HepG2 (cell line): ENCODE data around the gene NAPEPLD. TPM values are rescaled to one million over a fixed set of nuclear protein-coding genes. Genes with fewer than 3 reads are reported as not detected.

Experiments used
- ATAC-seq: fragments of 200-7000 bp; cut with Tn5 transposase; 3 replicates; pipeline ENCODE4 v1.9.1; 2020; ENCODE audit warnings: mild to moderate bottlenecking, moderate library complexity
- BruUV-seq: library from RNA; stranded (reverse); fragments of 400-500 nt; replicated peaks from 2 replicates; lab custom pipeline; 2021; lab: Mats Ljungman, UMichigan
- CTCF ChIA-PET: fragments of 300-600 bp; formaldehyde crosslinking; extraction: SDS; loops from one replicate; lab custom pipeline; 2021; ENCODE audit warnings: low total read pairs, inconsistent platforms, low intra/inter-chr PET ratio; lab: Yijun Ruan, JAX
- POLR2A ChIA-PET: fragments of 350-600 bp; sonication (Branson Sonifier 250); formaldehyde crosslinking; loops from one replicate; lab custom pipeline; 2020; ENCODE audit warnings: antibody characterized with exemption, inconsistent platforms; lab: Yijun Ruan, JAX
- DNase-seq: peaks from one replicate; pipeline ENCODE4 v3.0.0-alpha.2; 2015; ENCODE audit warnings: low spot score
- FAIRE-seq: peaks from 3 replicates; lab custom pipeline; 2011; peaks lifted over from hg19 to GRCh38; lab: Jason Lieb, UNC
- H2AFZ ChIP-seq: one replicate; pipeline ENCODE4 v1.6.1; 2011; ENCODE audit warnings: low read length, inconsistent platforms
- H3K27ac ChIP-seq: fragments of 300-600 bp; 3 replicates; pipeline ENCODE4 v1.8.0; 2011; ENCODE audit warnings: mixed run types, mild to moderate bottlenecking, mixed read lengths, low read length, inconsistent platforms; ENCODE audit not compliant: insufficient read depth; ENCODE audit errors: extremely low read length
- H3K27me3 ChIP-seq, 2 experiments: fragments of 200-600 bp in 1 of 2; 2 replicates in 1 of 2; 3 replicates in 1 of 2; pipeline versions ENCODE4 v1.6.0 to v1.8.0; 2011; ENCODE audit warnings: low read length in 2 of 2, mild to moderate bottlenecking in 2 of 2, moderate library complexity in 2 of 2, inconsistent platforms in 1 of 2; ENCODE audit not compliant: insufficient read depth in 2 of 2, control insufficient read depth in 1 of 2
- H3K36me3 ChIP-seq, 2 experiments: fragments of 200-600 bp in 1 of 2; replicated peaks in 1 of 2; 2 replicates in 1 of 2; 3 replicates in 1 of 2; pipeline versions ENCODE4 v1.5.1 to v1.8.0; 2011; ENCODE audit warnings: low read length in 2 of 2, inconsistent platforms in 1 of 2; ENCODE audit not compliant: insufficient read depth in 2 of 2, control insufficient read depth in 1 of 2
- H3K4me1 ChIP-seq: 2 replicates; pipeline ENCODE4 v1.5.1; 2012; ENCODE audit warnings: low read length, inconsistent platforms; ENCODE audit not compliant: insufficient read depth
- H3K4me2 ChIP-seq: 2 replicates; pipeline ENCODE4 v1.6.0; 2011; ENCODE audit warnings: low read depth, low read length, inconsistent platforms
- H3K4me3 ChIP-seq, 3 experiments: fragments of 200-600 bp in 1 of 3; sonication (generic), shearing (Covaris generic) in 1 of 3; replicated peaks in 1 of 3; 2 replicates each; pipeline ENCODE4 v1.5.1; 2011 to 2016; ENCODE audit warnings: low read length in 3 of 3, inconsistent platforms in 2 of 3, low read depth in 2 of 3, mild to moderate bottlenecking in 2 of 3, control low read depth in 1 of 3, mixed read lengths in 1 of 3; ENCODE audit not compliant: insufficient read depth in 1 of 3
- H3K79me2 ChIP-seq: one replicate; pipeline ENCODE4 v1.6.1; 2011; ENCODE audit warnings: low read length, inconsistent platforms; ENCODE audit not compliant: insufficient read depth
- H3K9ac ChIP-seq: 2 replicates; pipeline ENCODE4 v1.6.0; 2011; ENCODE audit warnings: mild to moderate bottlenecking, low read depth, low read length, inconsistent platforms; ENCODE audit not compliant: insufficient read depth
- H3K9me3 ChIP-seq: 2 replicates; pipeline ENCODE4 v1.5.1; 2012; ENCODE audit warnings: mild to moderate bottlenecking, low read length
- H4K20me1 ChIP-seq: 2 replicates; pipeline ENCODE4 v1.6.0; 2011; ENCODE audit warnings: inconsistent platforms, mild to moderate bottlenecking, low read length, moderate library complexity; ENCODE audit not compliant: insufficient read depth
- CAMTA2 ChIP-seq: sonication (generic); formaldehyde crosslinking; IDR thresholded peaks from 2 replicates; pipeline ENCODE4 v1.4.0; 2020; ENCODE audit warnings: mild to moderate bottlenecking, missing genetic modification reagents, borderline replicate concordance
- GABPB1 ChIP-seq: IDR thresholded peaks from 2 replicates; pipeline ENCODE4 v1.6.1; 2016; ENCODE audit warnings: mild to moderate bottlenecking, missing genetic modification reagents, moderate library complexity, missing compliant biosample characterization
- HCFC1 ChIP-seq: fragments of 150-350 bp; IDR thresholded peaks from 2 replicates; pipeline ENCODE4 v1.6.1; 2014; ENCODE audit warnings: low read depth, low read length
- ISX ChIP-seq: sonication (generic); formaldehyde crosslinking; conservative IDR thresholded peaks from 2 replicates; pipeline ENCODE4 v1.5.0; 2020; ENCODE audit warnings: missing genetic modification reagents
- JUND ChIP-seq: sonication (generic); formaldehyde crosslinking; IDR thresholded peaks from 2 replicates; pipeline ENCODE4 v1.8.0; 2022; ENCODE audit warnings: mild to moderate bottlenecking, missing genetic modification reagents
- KLF16 ChIP-seq, 2 experiments: sonication (generic) in 1 of 2; formaldehyde crosslinking in 1 of 2; IDR thresholded peaks; 2 replicates each; pipeline versions ENCODE4 v1.6.1 to v1.8.0; 2016 to 2023; ENCODE audit warnings: missing genetic modification reagents in 2 of 2, missing compliant biosample characterization in 1 of 2
- KMT2B ChIP-seq: IDR thresholded peaks from 2 replicates; pipeline ENCODE4 v1.6.1; 2016; ENCODE audit warnings: missing genetic modification reagents, missing compliant biosample characterization
- NFATC3 ChIP-seq: sonication (generic); formaldehyde crosslinking; IDR thresholded peaks from 2 replicates; pipeline ENCODE4 v1.5.1; 2020; ENCODE audit warnings: mild to moderate bottlenecking, missing genetic modification reagents
- NFE2L1 ChIP-seq: sonication (generic); formaldehyde crosslinking; IDR thresholded peaks from 2 replicates; pipeline ENCODE4 v1.4.0; 2020; ENCODE audit warnings: missing genetic modification reagents, mild to moderate bottlenecking, borderline replicate concordance
- SETDB1 ChIP-seq: sonication (generic); formaldehyde crosslinking; IDR thresholded peaks from 2 replicates; pipeline ENCODE4 v1.5.1; 2020; ENCODE audit warnings: missing genetic modification reagents, mild to moderate bottlenecking, borderline replicate concordance
- SP4 ChIP-seq: sonication (generic); formaldehyde crosslinking; IDR thresholded peaks from 2 replicates; pipeline ENCODE4 v1.8.1; 2023; ENCODE audit warnings: mild to moderate bottlenecking, missing genetic modification reagents
- TCF12 ChIP-seq, 2 experiments: fragments of 450-650 bp in 1 of 2; sonication (generic) in 1 of 2; formaldehyde crosslinking in 1 of 2; IDR thresholded peaks; 2 replicates each; pipeline versions ENCODE4 v1.6.1 to v1.8.0; 2017 to 2022; ENCODE audit warnings: antibody characterized with exemption in 1 of 2, mild to moderate bottlenecking in 1 of 2, missing genetic modification reagents in 1 of 2, moderate library complexity in 1 of 2
- ZNF383 ChIP-seq: sonication (generic); formaldehyde crosslinking; IDR thresholded peaks from 2 replicates; pipeline ENCODE4 v1.4.0; 2020; ENCODE audit warnings: missing genetic modification reagents, mild to moderate bottlenecking, borderline replicate concordance
- ZNF432 ChIP-seq: sonication (generic); formaldehyde crosslinking; IDR thresholded peaks from 2 replicates; pipeline ENCODE4 v1.5.0; 2020; ENCODE audit warnings: missing genetic modification reagents, mild to moderate bottlenecking, borderline replicate concordance
- ZNF557 ChIP-seq: sonication (generic); formaldehyde crosslinking; IDR thresholded peaks from 2 replicates; pipeline ENCODE4 v1.4.0; 2020; ENCODE audit warnings: missing genetic modification reagents
- ZNF577 ChIP-seq: sonication (generic); formaldehyde crosslinking; IDR thresholded peaks from 2 replicates; pipeline ENCODE4 v1.4.0; 2020; ENCODE audit warnings: mild to moderate bottlenecking, low read depth, missing genetic modification reagents, borderline replicate concordance
- ZZZ3 ChIP-seq: sonication (generic); formaldehyde crosslinking; IDR thresholded peaks from 2 replicates; pipeline ENCODE4 v1.4.0; 2020; ENCODE audit warnings: missing genetic modification reagents, mild to moderate bottlenecking, borderline replicate concordance
- WGBS: methylation state at CpG from one replicate; pipeline ENCODE4 v1.1.6; 2017; ENCODE audit warnings: low lambda C conversion rate; 5-methylcytosine and 5-hydroxymethylcytosine counted together
- in situ Hi-C: cut with HindIII; loops from 2 replicates; pipeline ENCODE4 v1.10.0; 2017; ENCODE audit warnings: low pct_unique_long_range_greater_than_20kb; ENCODE audit not compliant: extremely low pct_ligation_motif_present
- intact Hi-C: fragments of 100-400 bp; cut with micrococcal nuclease; formaldehyde crosslinking; loops from one replicate; pipeline ENCODE4 v1.10.0; 2022; ENCODE audit not compliant: unreplicated experiment
- polyA plus RNA-seq, 8 experiments: library from polyadenylated mRNA; depleted of rRNA in 3 of 8; stranded (reverse) in 7 of 8; unstranded in 1 of 8; fragments of >200 nt; fragmentation: Illumina TruSeq in 4 of 8; extraction: Trizol in 4 of 8; gene quantifications; 2 replicates each; pipeline versions ENCODE4 v1.2.1 to v1.2.3, GENCODE V29; 2011 to 2016; ENCODE audit warnings: low read depth in 4 of 8, missing spikeins in 1 of 8, mixed read lengths in 1 of 8; ENCODE audit not compliant: insufficient read depth in 1 of 8
- total RNA-seq, 5 experiments: library from RNA; depleted of rRNA; stranded (reverse); fragments of >200 nt; fragmentation: Illumina TruSeq; extraction: Trizol; gene quantifications; 2 replicates each; pipeline ENCODE4 v1.2.3, GENCODE V29; 2016; ENCODE audit warnings: low read depth in 1 of 5
- TF ChIP-seq, protein P1 (sequence below): sonication (generic); formaldehyde crosslinking; IDR thresholded peaks from 2 replicates; pipeline ENCODE4 v1.4.0; 2020; ENCODE audit warnings: low read depth, mild to moderate bottlenecking, missing genetic modification reagents

NAPEPLD gene
- total and polyA plus RNA-seq, 2 of the 13 experiments (the other 11 are each of a cell fraction or from before 2014, with no cell fraction given), result 3.4 to 5.6 TPM

DNA sequence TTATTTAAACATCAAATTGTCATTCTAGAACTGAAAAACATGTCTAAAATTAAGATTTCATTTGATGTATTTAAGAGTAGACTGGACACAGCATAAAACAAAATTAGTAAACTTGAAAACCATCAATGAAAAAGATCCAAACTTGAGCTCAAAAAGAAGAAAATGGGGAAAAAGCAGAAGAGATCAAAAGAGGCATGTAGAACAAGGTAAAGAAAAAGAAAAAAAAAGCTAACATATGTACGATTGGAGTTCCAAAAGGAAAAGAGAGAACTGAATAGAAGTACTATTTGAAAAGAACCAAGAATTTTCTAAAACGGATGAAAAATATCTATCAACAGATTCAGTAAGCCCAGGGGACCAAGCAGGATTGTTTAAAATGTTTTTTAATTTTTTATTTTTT is 77.9 kb downstream of the NAPEPLD start:
- Histone ChIP-seq H3K27me3 (no peaks in the 10 kb centered on the region; a peak in 1 of 5 replicates), H3K9me3 (no peaks in the 10 kb centered on the region), H3K79me2 (peaks cover 5% of the 10 kb centered on the region), H3K4me3 (no peak overlapping the region), H2AFZ (no peak overlapping the region), H3K9ac (no peak overlapping the region), H3K4me2 (no peak overlapping the region), H4K20me1 (no peaks in the 10 kb centered on the region), H3K27ac (no peak overlapping the region), H3K36me3 (no peaks in the 10 kb centered on the region), H3K4me1 (peaks cover 10% of the 10 kb centered on the region)
- intact Hi-C loops, result no loop called here
- no peak for DNase-seq
- in situ Hi-C loops, result loop anchor here (25.0 kb wide), 1 partner anchor 309 kb away; no protein-coding TSS in a partner anchor
- ChIA-PET CTCF (no interaction called here), POLR2A (no interaction called here)
- ATAC-seq, result no peak
- no TSS peak for BruUV-seq
- WGBS, result 66% methylated on average over 2 of the region's 2 CpGs
- no peak for FAIRE-seq
- TF ChIP-seq, protein P1, sequence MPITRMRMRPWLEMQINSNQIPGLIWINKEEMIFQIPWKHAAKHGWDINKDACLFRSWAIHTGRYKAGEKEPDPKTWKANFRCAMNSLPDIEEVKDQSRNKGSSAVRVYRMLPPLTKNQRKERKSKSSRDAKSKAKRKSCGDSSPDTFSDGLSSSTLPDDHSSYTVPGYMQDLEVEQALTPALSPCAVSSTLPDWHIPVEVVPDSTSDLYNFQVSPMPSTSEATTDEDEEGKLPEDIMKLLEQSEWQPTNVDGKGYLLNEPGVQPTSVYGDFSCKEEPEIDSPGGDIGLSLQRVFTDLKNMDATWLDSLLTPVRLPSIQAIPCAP (CRISPR knock-in tag), result no peak
- no peak for TF ChIP-seq KLF16 (CRISPR knock-in tag; IDR thresholded peaks at IDR 0.05)
- TF ChIP-seq NFE2L1, result no peak
- TF ChIP-seq CAMTA2 (CRISPR knock-in tag), result no peak
- TF ChIP-seq ZNF557 (CRISPR knock-in tag), result no peak

DNA sequence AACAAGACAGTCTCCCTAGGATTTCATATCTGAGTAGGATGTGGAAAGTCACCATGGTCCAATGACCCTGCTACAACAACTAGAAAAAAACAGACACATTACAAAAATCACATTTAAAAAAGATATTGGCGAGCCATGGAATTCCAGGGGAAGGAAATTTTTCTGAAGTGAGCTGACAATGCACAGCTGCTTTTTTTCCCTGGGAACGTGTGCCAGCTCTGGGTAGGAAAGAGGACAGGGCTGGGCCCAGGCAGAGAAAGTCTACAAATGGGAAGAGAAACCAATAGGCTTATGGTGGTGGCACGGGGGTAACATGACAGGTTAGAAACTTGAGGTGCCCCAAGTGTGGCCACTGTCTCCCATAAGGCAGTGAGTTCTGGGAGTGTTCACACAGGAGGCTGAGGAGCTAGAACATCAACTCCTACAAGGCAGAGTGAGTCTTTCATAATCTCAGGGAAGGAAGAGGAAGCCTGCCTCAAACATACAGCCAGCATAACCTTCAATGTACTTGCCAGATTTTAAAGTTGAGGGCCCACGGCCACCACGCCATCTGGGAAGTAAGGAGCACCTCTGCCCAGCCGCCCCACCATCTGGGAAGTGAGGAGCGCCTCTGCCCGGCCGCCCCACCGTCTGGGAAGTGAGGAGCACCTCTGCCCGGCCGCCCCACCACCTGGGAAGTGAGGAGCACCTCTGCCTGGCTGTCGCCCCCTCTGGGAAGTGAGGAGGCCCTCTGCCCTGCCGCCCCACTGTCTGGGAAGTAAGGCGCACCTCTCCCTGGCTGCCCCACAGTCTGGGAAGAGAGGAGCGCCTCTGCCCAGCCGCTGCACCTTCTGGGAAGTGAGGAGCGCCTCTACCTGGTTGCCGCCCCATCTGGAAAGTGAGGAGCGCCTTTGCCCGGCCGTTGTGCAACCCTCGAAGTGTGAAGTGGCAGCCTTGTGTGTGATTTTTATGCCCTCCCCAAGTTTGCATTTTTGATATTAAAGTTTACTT is 80.2 kb downstream of the NAPEPLD start:
- in situ Hi-C loops, result loop anchor here (25.0 kb wide), 1 partner anchor 306 kb away; no protein-coding TSS in a partner anchor
- POLR2A ChIA-PET, result no interaction called here
- TF ChIP-seq KMT2B (CRISPR knock-in tag), result no peak
- TF ChIP-seq TCF12 (IDR thresholded peaks at IDR 0.05), result no peak
- no peak for TF ChIP-seq TCF12 (CRISPR knock-in tag; IDR thresholded peaks at IDR 0.05)
- TF ChIP-seq ZNF383 (CRISPR knock-in tag), result no peak
- no peak for TF ChIP-seq GABPB1 (CRISPR knock-in tag)
- TF ChIP-seq JUND (CRISPR knock-in tag), result no peak
- TF ChIP-seq ZNF577 (CRISPR knock-in tag), result no peak
- no peak for TF ChIP-seq ISX (CRISPR knock-in tag)
- TF ChIP-seq SP4 (CRISPR knock-in tag), result no peak
- no peak for TF ChIP-seq ZNF432 (CRISPR knock-in tag)
- no peak for TF ChIP-seq SETDB1 (CRISPR knock-in tag)
- TF ChIP-seq NFATC3 (CRISPR knock-in tag), result no peak
- no peak for TF ChIP-seq ZZZ3 (CRISPR knock-in tag)
- TF ChIP-seq HCFC1, result no peak

More for the DNA sequence above, 80.2 kb downstream of the NAPEPLD start:
- Histone ChIP-seq H3K36me3 (no peaks in the 10 kb centered on the region), H2AFZ (no peak overlapping the region), H3K4me1 (peaks cover 2% of the 10 kb centered on the region), H4K20me1 (no peaks in the 10 kb centered on the region), H3K4me3 (no peak overlapping the region), H3K27me3 (no peaks in the 10 kb centered on the region), H3K9me3 (no peaks in the 10 kb centered on the region), H3K9ac (no peak overlapping the region), H3K79me2 (no peaks in the 10 kb centered on the region), H3K27ac (no peak overlapping the region), H3K4me2 (no peak overlapping the region)
- WGBS, result 84% methylated on average over 10 of the region's 23 CpGs
- intact Hi-C loops, result loop anchor here (10.0 kb wide), 1 partner anchor 324 kb away; the partner anchor contains the start of gene FAM185A
- CTCF ChIA-PET, result no interaction called here
- FAIRE-seq (no peak), DNase-seq (no peak), ATAC-seq (no peak)
- no TSS peak for BruUV-seq
